GM18868 (cell line): Measurements from ENCODE around the gene ZNF540.
A peak's percentile ranks its signal among the peaks of the same experiment; 100 is the strongest.
"Not testable (repeated sequence)": the region's sequence is repeated elsewhere in the genome, so short reads cannot be mapped to it uniquely, and the experiment has no call there.

Experiments
- ATAC-seq: cut with Tn5 transposase; IDR thresholded peaks from one replicate; pipeline ENCODE4 v1.9.1; 2021; ENCODE audit warnings: mild to moderate bottlenecking, moderate library complexity; ENCODE audit not compliant: unreplicated experiment

The ZNF540 gene

GRCh38 chr19:37594304-37594981, at the start of gene ZNF540, which contains the start of gene ZNF571:
TSS of gene ZNF540 (plus strand) at chr19:37594876. CDS start at chr19:37598448, 3,572 bp downstream.
TSS of gene ZNF571 (minus strand) at chr19:37594792. CDS start at chr19:37586676, 8,116 bp downstream.
- peak; percentile 94 for ATAC-seq

GRCh38 chr19:37551129-37551993, 43.3 kb upstream of the ZNF540 start:
- ATAC-seq = peak; percentile 50

- ATAC-seq = no peak
These were observed 31.2 kb upstream of the ZNF540 start for GRCh38 chr19:37563518-37563917.

- ATAC-seq = no peak
These were observed 29.9 kb upstream of the ZNF540 start for GRCh38 chr19:37564624-37565369.

GRCh38 chr19:37565370-37565669, 29.4 kb upstream of the ZNF540 start:
- no peak for ATAC-seq

GRCh38 chr19:37572203-37572602, 22.5 kb upstream of the ZNF540 start:
- ATAC-seq = no peak

GRCh38 chr19:37583340-37583739, 11.3 kb upstream of the ZNF540 start:
- ATAC-seq = no peak

- ATAC-seq = no peak
These were observed 726 bp upstream of the ZNF540 start for GRCh38 chr19:37593996-37594303.

- peak; percentile 34 for ATAC-seq
These were observed 306 bp downstream of the ZNF540 start for GRCh38 chr19:37594982-37595382.

- ATAC-seq = no peak
These were observed 40.7 kb downstream of the ZNF540 start for GRCh38 chr19:37635076-37636056.

- ATAC-seq = no peak
These were observed 59.4 kb downstream of the ZNF540 start for GRCh38 chr19:37654118-37654517.

- ATAC-seq = peak; percentile 38
These were observed 60.1 kb downstream of the ZNF540 start for GRCh38 chr19:37654629-37655300.

GRCh38 chr19:37655301-37655688, 60.6 kb downstream of the ZNF540 start, which contains the start of gene ZFP30:
TSS of gene ZFP30 (minus strand) at chr19:37655465. CDS start at chr19:37647822, 7,643 bp downstream.
- ATAC-seq = peak; percentile 65

GRCh38 chr19:37655689-37656371, 61.2 kb downstream of the ZNF540 start:
- ATAC-seq = peak; percentile 60

- ATAC-seq = not testable (repeated sequence)
These were observed 62.5 kb downstream of the ZNF540 start for GRCh38 chr19:37657157-37657556.
